SU-DHL-6 (cell line): ENCODE measurements around the gene THSD7A.

Experiments used
- H2AFZ ChIP-seq: fragments of 200-600 bp; sonication (generic); 2 replicates; pipeline ENCODE4 v1.6.1; 2014; ENCODE audit warnings: low read depth, mild to moderate bottlenecking, moderate library complexity, mixed read lengths, antibody characterized with exemption, low read length; ENCODE audit not compliant: severe bottlenecking
- H3F3A ChIP-seq: fragments of 200-600 bp; shearing (Covaris generic); 2 replicates; pipeline ENCODE4 v1.6.0; 2016; ENCODE audit warnings: antibody characterized with exemption, mild to moderate bottlenecking; ENCODE audit not compliant: insufficient read depth
- H3K27ac ChIP-seq: fragments of 200-600 bp; sonication (generic); 2 replicates; pipeline ENCODE4 v1.5.1; 2016; ENCODE audit warnings: low read depth, mild to moderate bottlenecking, low read length, moderate library complexity, mixed read lengths
- H3K27me3 ChIP-seq: fragments of 200-600 bp; sonication (generic), shearing (Covaris generic); 2 replicates; pipeline ENCODE4 v1.6.0; 2014; ENCODE audit warnings: mild to moderate bottlenecking, low read length
- H3K36me3 ChIP-seq: fragments of 200-600 bp; sonication (generic); 2 replicates; pipeline ENCODE4 v1.6.1; 2014; ENCODE audit warnings: mild to moderate bottlenecking, low read length, mixed read lengths
- H3K4me2 ChIP-seq: fragments of 300-600, 200-600 bp; shearing (Covaris generic), sonication (generic); 2 replicates; pipeline ENCODE4 v1.6.0; 2014; ENCODE audit warnings: low read length, low read depth, mild to moderate bottlenecking; ENCODE audit not compliant: poor library complexity, severe bottlenecking
- H3K4me3 ChIP-seq: fragments of 200-600 bp; sonication (generic); 2 replicates; pipeline ENCODE4 v1.5.1; 2014; ENCODE audit warnings: antibody characterized with exemption, low read length, mild to moderate bottlenecking, mixed read lengths; ENCODE audit not compliant: insufficient read depth, poor library complexity, severe bottlenecking
- H3K79me2 ChIP-seq: fragments of 200-600 bp; sonication (generic); 2 replicates; pipeline ENCODE4 v1.6.1; 2014; ENCODE audit warnings: mild to moderate bottlenecking, low read length, moderate library complexity; ENCODE audit not compliant: insufficient read depth
- H3K9ac ChIP-seq: fragments of 200-600 bp; sonication (generic); 2 replicates; pipeline ENCODE4 v1.7.0; 2014; ENCODE audit warnings: mild to moderate bottlenecking, low read length
- H3K9me2 ChIP-seq: fragments of 200-600 bp; sonication (generic); replicated peaks from 2 replicates; pipeline ENCODE4 v1.6.1; 2014; ENCODE audit warnings: low read length; ENCODE audit not compliant: insufficient read depth
- H3K9me3 ChIP-seq: fragments of 200-600 bp; sonication (generic); 2 replicates; pipeline ENCODE4 v1.6.1; 2014; ENCODE audit warnings: low read length, mixed read lengths; ENCODE audit not compliant: insufficient read depth
- H4K20me1 ChIP-seq: fragments of 200-600 bp; sonication (generic); 2 replicates; pipeline ENCODE4 v1.6.1; 2014; ENCODE audit warnings: low read depth, mild to moderate bottlenecking, antibody characterized with exemption, low read length, moderate library complexity, mixed read lengths
- EZH2phosphoT487 ChIP-seq: fragments of 200-600 bp; sonication (generic), shearing (Covaris generic); conservative IDR thresholded peaks from 2 replicates; pipeline ENCODE4 v1.6.1; 2018; ENCODE audit warnings: mild to moderate bottlenecking, antibody characterized with exemption, low read length, moderate library complexity, mixed read lengths
- TF ChIP-seq, protein P1 (sequence below): fragments of 200-600 bp; sonication (generic); IDR thresholded peaks from one replicate; pipeline ENCODE4 v1.5.1; 2017; ENCODE audit warnings: antibody characterized with exemption, mild to moderate bottlenecking, low read length, moderate library complexity; ENCODE audit not compliant: insufficient read depth, poor library complexity, severe bottlenecking

THSD7A gene

DNA sequence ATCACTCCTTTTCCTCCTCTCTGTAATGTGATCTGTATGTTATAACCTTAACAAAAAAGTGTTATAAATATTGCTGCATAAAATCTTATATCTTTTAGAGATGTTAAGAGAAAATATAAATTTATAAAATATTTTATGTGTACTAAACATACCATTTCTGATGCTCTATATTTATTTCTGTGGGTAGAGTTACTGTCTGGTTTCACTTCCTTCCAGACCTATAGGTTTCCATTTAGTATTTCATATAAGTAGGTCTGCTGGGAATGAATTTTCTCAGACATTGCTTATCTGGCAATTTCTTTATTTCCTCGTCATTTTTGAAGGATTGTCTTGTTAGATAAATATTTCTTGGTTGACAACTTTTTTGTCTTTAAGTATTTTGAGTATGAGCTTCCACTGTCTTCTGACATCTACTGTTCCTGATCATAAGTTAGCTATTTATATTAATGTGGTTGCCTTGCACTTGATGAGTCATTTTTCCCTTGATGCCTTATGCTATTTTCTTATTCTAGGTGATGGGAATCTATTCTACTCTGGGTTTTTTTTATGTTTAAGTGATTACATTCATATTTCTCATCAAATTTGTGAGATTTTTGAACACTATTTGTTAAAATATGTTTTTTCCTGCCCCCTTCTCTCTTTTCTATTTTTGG, 11.2 kb upstream of the THSD7A start:
- H3K27me3 ChIP-seq = no peaks in the 10 kb centered on the region
- TF ChIP-seq, protein P1, sequence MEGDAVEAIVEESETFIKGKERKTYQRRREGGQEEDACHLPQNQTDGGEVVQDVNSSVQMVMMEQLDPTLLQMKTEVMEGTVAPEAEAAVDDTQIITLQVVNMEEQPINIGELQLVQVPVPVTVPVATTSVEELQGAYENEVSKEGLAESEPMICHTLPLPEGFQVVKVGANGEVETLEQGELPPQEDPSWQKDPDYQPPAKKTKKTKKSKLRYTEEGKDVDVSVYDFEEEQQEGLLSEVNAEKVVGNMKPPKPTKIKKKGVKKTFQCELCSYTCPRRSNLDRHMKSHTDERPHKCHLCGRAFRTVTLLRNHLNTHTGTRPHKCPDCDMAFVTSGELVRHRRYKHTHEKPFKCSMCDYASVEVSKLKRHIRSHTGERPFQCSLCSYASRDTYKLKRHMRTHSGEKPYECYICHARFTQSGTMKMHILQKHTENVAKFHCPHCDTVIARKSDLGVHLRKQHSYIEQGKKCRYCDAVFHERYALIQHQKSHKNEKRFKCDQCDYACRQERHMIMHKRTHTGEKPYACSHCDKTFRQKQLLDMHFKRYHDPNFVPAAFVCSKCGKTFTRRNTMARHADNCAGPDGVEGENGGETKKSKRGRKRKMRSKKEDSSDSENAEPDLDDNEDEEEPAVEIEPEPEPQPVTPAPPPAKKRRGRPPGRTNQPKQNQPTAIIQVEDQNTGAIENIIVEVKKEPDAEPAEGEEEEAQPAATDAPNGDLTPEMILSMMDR = no peak
- no peak for TF ChIP-seq EZH2phosphoT487
- H2AFZ ChIP-seq = peak overlapping the region; percentile 4
- no peaks in the 10 kb centered on the region for H3F3A ChIP-seq
- H3K4me3 ChIP-seq = peak overlapping the region; percentile 22
- H3K79me2 ChIP-seq = no peaks in the 10 kb centered on the region
- H3K27ac ChIP-seq = peak overlapping the region; percentile 52
- no peaks in the 10 kb centered on the region for H3K9me2 ChIP-seq
- no peaks in the 10 kb centered on the region for H3K36me3 ChIP-seq
- no peaks in the 10 kb centered on the region for H4K20me1 ChIP-seq
- H3K4me2 ChIP-seq = peak overlapping the region; percentile 33
- H3K9me3 ChIP-seq = no peaks in the 10 kb centered on the region
- H3K9ac ChIP-seq = no peak overlapping the region

DNA sequence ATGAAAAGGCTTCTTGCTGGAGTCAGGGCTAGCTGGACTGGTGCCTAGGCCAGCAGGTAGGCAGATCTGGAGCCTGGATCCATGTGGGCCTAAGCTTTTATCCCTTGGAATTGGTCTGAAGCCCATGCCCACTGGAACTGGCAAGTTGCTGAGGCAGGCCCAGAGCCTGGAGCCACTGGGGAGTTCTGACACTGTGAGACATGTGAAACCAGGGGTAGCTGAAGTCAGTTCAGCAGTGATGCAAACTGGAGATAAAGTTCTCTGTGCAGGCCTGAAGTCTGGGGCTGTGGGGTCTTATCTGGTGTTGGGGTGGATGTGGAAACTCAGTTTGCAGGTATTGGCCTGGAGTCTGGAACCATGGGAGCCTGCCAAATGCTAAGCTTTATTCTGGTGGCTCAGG, 9.7 kb upstream of the THSD7A start:
- H3K27me3 ChIP-seq = no peaks in the 10 kb centered on the region
- H2AFZ ChIP-seq = no peak overlapping the region
- H3F3A ChIP-seq = no peaks in the 10 kb centered on the region
- no peaks in the 10 kb centered on the region for H3K9me3 ChIP-seq
- no peaks in the 10 kb centered on the region for H4K20me1 ChIP-seq
- no peaks in the 10 kb centered on the region for H3K36me3 ChIP-seq
- no peak overlapping the region for H3K4me2 ChIP-seq
- no peaks in the 10 kb centered on the region for H3K9me2 ChIP-seq
- no peak overlapping the region for H3K4me3 ChIP-seq
- TF ChIP-seq EZH2phosphoT487 = no peak
- TF ChIP-seq, protein P1 = no peak
- no peak overlapping the region for H3K27ac ChIP-seq
- no peak overlapping the region for H3K9ac ChIP-seq
- no peaks in the 10 kb centered on the region for H3K79me2 ChIP-seq

DNA sequence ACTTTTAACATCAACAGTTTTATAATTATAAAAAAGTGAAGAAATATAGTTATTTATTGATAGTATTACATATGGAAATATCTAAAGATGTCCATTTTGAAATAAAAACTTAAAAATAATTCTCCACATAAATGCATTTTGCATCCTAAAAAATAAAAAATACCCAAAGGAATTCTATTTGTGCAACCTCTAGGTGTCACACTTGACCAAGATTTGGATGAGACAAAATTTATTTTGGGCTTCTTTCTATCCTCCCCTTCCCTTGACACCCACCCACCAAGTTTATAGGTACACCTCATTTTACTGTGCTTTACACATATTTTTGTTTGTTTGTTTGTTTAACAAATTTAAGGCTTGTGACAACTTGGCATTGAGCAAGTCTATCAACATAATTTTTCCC, 3.3 kb upstream of the THSD7A start:
- H3K9ac ChIP-seq = no peak overlapping the region
- H3K27me3 ChIP-seq = no peaks in the 10 kb centered on the region
- no peaks in the 10 kb centered on the region for H3K79me2 ChIP-seq
- no peaks in the 10 kb centered on the region for H4K20me1 ChIP-seq
- TF ChIP-seq, protein P1 = peak; percentile 15
- TF ChIP-seq EZH2phosphoT487 = no peak
- no peak overlapping the region for H2AFZ ChIP-seq
- no peaks in the 10 kb centered on the region for H3K36me3 ChIP-seq
- no peaks in the 10 kb centered on the region for H3K9me2 ChIP-seq
- no peaks in the 10 kb centered on the region for H3K9me3 ChIP-seq
- H3K4me3 ChIP-seq = no peak overlapping the region
- H3K27ac ChIP-seq = no peak overlapping the region
- H3K4me2 ChIP-seq = no peak overlapping the region
- no peaks in the 10 kb centered on the region for H3F3A ChIP-seq
